GM19452 (cell line): Measurements from ENCODE around the gene NECTIN4.
"Not testable (repeated sequence)": the region's sequence is repeated elsewhere in the genome, so short reads cannot be mapped to it uniquely, and the experiment has no call there.

Experiments
- ATAC-seq: cut with Tn5 transposase; IDR thresholded peaks from one replicate; pipeline ENCODE4 v1.9.1; 2021; ENCODE audit not compliant: unreplicated experiment

NECTIN4 gene

GRCh38 chr1:161033751-161034150 is 55.6 kb downstream of the NECTIN4 start:
- no peak for ATAC-seq

- no peak for ATAC-seq
Measured at GRCh38 chr1:161032409-161032808, 56.9 kb downstream of the NECTIN4 start.

GRCh38 chr1:161031874-161032273 is 57.5 kb downstream of the NECTIN4 start:
- ATAC-seq: no peak

GRCh38 chr1:161029466-161029865 is 59.9 kb downstream of the NECTIN4 start:
- not testable (repeated sequence) for ATAC-seq

- not testable (repeated sequence) for ATAC-seq
Measured at GRCh38 chr1:161026954-161027353, 62.4 kb downstream of the NECTIN4 start.

GRCh38 chr1:161022432-161022831 is 66.9 kb downstream of the NECTIN4 start:
- ATAC-seq: not testable (repeated sequence)

GRCh38 chr1:161021970-161022353 is 67.4 kb downstream of the NECTIN4 start:
- ATAC-seq: no peak

- ATAC-seq: peak; percentile 82
Measured at GRCh38 chr1:161021165-161021969, 68.0 kb downstream of the NECTIN4 start.
